HG03139 (cell line): Measurements from ENCODE around the gene CLCN1.

Experiments used
- ATAC-seq: cut with Tn5 transposase; IDR thresholded peaks from one replicate; pipeline ENCODE4 v1.9.1; 2021; ENCODE audit not compliant: unreplicated experiment

The CLCN1 gene

GRCh38 chr7:143292876-143293275, 23.0 kb upstream of the CLCN1 start:
- no peak for ATAC-seq

DNA sequence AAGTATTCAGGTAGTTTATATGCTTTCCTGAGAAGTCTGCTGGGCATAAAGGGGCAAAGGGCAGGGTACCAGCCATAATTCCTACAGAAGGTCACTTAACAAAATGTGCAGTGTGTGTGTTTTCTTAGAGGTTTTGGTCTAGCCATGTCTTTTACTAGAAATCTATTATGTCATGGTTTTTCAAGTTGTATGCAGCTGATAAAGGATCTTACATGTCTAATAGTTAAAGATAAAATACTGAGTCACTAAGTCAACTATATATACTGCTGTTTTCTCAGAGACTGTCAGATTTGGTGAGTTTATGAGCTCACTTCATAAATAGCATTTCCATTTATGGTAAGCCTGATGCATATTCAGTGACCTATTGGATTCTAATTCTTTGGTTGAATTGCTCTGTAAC, 20.0 kb upstream of the CLCN1 start:
- ATAC-seq: no peak

DNA sequence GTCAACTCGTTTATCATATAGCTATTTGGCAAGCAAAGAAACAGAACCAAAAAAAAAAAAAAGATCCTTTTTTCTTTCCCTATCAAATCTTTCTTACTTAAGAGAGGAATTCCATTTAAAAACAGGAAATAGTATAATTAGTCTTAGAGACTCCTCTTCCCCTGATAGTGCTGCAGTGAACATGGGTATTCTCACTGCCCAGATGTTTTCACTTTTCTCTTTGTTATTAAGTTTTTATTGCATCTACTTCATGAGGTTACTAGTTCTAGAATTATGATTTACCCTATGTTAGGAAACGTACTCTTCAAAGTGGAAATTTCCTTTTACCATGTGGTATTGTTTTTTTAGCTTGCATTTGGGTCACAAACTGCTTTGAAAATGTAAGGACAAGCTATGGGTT, 19.2 kb upstream of the CLCN1 start:
- no peak for ATAC-seq

GRCh38 chr7:143299346-143299745, 16.6 kb upstream of the CLCN1 start:
- no peak for ATAC-seq

- ATAC-seq: no peak
Measured at GRCh38 chr7:143299840-143300239, 16.1 kb upstream of the CLCN1 start.

GRCh38 chr7:143300959-143301935, 14.7 kb upstream of the CLCN1 start:
- ATAC-seq: no peak

DNA sequence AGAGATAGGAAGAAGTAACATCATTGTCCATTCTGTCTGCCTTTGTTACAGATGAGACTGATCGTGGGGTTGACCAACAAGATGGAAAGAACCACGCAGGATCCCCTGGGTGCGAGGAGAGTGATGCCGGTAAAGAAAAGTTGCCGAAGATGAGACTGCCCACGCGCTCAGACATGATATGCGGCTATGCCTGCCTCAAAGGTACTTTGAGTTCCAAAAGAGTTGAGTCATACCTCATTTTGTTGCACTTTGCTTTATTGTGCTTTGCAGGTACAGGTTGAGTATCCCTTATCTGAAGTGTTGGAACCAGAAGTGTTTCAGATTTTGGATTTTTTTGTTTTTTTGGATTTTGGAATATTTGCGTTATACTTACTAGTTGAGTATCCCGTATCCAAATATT, 12.2 kb upstream of the CLCN1 start:
- ATAC-seq: no peak

- ATAC-seq: no peak
Measured at GRCh38 chr7:143304938-143305337, 11.0 kb upstream of the CLCN1 start.

DNA sequence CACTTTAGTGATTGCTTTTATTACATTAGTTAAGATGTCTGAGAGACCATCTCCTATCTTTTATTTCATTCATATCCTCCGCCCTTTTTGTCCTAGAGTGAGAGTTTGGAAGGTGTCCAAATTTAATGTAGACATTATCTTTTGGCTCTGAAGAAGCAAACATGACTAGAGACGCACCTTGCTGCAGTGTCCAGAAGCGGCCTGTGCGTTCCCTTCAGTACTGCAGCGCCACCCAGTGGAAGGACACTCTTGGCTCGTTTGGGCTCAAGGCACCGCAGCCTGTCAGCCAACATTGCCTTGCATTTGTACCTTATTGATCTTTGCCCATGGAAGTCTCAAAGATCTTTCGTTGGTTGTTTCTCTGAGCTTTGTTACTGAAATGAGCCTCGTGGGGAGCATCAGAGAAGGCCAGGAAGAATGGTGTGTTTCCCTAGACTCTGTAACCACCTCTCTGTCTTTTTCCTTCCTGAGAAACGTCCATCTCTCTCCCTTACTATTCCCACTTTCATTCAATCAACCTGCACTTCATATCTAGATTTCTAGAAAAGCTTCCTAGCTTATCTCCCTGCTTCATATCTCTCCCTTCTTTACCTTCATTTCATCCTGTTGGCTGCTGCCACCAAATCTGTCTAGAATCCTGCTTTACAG, 10.4 kb upstream of the CLCN1 start:
- ATAC-seq: no peak

DNA sequence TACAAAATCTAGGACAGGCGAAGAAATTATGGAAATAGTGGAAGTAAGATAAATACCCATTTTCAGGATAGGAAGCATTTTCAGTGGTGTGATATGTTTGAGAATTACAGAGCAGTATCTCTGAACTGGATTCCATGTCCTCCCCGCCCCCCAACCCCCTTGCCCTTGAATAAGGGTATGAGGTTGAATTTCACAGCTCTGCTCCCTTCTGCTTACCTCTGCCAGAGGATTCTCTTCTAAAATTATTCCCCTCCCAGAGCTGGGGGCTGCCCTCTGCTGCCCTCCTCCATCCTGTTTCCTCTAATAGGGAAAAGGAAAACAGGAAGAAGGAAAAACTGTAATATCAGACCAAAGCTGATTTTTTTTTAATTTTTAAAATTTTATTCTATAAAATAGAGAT, 7.3 kb upstream of the CLCN1 start:
- no peak for ATAC-seq

GRCh38 chr7:143314127-143314526, 1.8 kb upstream of the CLCN1 start:
- no peak for ATAC-seq

- no peak for ATAC-seq
Measured at GRCh38 chr7:143316492-143316891, 581 bp downstream of the CLCN1 start.

GRCh38 chr7:143318661-143319060, 2.8 kb downstream of the CLCN1 start:
- no peak for ATAC-seq

GRCh38 chr7:143320620-143321019, 4.7 kb downstream of the CLCN1 start:
- ATAC-seq: no peak

DNA sequence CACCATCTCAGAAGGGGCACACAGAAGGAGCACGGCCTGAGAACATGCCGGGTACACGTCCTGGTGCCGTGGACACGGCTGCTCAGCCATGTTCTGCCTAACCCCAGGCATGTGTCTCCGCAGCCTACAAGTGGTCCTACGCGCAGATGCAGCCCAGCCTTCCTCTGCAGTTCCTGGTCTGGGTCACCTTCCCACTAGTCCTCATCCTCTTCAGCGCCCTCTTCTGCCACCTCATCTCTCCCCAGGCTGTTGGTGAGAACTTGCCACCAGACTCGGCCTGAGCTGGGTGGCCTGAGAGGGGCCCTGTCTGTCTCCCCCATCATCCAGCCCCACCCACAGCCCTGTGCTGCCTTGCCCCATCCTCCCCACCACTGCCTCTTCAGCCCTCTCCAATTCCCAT, 5.3 kb downstream of the CLCN1 start:
- ATAC-seq: no peak

DNA sequence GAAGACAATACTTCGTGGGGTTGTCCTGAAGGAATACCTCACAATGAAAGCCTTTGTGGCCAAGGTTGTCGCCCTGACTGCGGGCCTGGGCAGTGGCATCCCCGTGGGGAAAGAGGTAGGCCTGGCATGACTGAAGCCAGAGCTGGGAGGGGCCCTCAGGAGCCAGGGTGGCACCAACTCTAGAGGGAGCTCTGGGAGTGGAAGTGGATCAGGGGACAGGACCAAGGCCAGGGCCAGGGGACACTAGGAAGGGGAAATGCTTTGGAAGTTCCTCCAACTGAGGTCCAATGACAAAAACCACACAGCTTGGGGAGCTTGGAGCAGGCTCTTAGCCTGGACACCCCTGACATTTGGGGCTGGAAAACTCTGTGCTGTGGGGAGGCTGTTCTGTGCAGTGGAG, 5.8 kb downstream of the CLCN1 start:
- no peak for ATAC-seq

GRCh38 chr7:143322760-143323633, 7.1 kb downstream of the CLCN1 start:
- no peak for ATAC-seq

DNA sequence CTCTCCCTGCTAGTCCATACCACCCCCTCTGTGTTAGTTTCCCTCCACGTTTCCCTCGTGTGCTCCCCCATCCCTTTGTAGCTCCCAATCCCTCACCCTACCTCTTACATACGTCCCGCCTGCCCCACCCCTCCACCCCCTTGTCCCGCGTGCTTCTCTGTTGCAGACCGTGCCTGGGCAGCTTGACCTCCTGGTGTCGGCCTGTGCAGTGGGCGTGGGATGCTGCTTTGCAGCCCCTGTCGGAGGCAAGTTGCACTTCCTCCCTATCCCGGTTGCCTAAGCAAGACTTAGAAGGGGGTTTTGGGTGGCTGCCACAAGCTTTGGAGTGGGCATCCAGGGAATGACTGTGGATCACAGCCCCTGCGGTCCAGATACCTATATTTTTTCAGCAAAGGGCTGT, 7.7 kb downstream of the CLCN1 start:
- ATAC-seq: no peak

DNA sequence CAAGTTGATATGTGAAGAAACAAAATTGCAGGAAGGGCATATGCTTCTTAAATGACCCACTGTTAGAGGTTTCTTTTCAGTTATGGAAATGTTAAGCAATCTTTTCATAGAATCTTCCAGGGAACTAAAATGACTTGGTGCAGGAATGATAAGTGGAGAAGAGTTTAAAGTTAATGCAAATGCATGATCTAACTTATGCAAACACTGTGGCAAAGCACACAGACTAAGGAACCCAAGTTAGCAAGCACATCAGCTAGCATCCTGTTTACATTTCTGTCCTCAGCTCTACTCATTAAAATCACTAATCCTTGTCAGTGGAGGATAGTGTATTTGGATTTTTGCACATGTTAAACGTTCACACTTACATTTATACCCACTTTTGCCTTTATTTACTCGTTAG, 9.3 kb downstream of the CLCN1 start:
- no peak for ATAC-seq

- ATAC-seq: no peak
Measured at GRCh38 chr7:143327903-143328302, 12.0 kb downstream of the CLCN1 start.

DNA sequence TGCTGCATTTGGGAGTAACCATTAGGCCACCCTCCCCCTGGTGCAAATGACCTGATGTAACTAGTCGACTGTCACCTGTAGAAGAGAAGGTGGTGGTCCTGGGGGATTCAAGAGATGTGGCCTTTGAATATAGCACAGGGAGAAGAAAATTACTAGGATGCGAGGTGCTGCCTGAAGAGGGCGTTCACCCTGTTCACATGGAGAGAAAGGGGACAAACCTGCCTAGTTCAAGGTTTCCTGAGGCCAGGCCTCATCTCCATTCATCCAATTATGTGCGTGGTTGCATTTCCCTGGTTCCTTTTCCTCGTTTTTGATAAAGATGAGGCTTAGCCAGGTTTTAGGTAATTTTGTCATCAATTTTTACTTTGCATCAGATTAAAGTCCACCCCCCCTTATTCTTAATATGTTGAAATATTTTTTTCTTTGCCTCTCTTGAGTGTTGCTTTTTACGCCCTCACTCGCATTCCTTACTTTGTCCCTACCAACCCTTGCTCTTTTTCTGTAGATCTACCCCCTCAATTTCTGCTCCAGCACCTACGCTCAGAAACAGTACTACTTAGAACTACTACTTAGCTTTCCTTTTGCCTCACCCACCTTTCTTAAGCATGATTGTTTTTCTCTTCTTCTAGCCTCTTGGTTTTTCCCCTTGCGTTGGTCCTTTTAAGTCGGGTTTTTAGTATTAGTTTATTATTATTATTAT, 13.7 kb downstream of the CLCN1 start:
- no peak for ATAC-seq
